ENCODE measurements around the gene RHOT2. TPM values are rescaled to one million over a fixed set of nuclear protein-coding genes. Genes with fewer than 3 reads are reported as not detected.

Gene RHOT2
- total RNA-seq, 1 donor from 2014 or later, result 34.0 TPM

GRCh38 chr16:676565-676902, 8.6 kb downstream of the RHOT2 start:
- H3K9me3 ChIP-seq (ENCODE audit: low read depth), result no peaks in the 10 kb centered on the region
- peaks cover 9% of the 10 kb centered on the region for H3K79me2 ChIP-seq (ENCODE audit: low read depth)
- H3K4me1 Mint-ChIP-seq, result peaks cover 10% of the 10 kb centered on the region
- peaks cover 2% of the 10 kb centered on the region for H3K27me3 Mint-ChIP-seq (ENCODE audit: insufficient read depth, low read depth)
- peaks cover 50% of the 10 kb centered on the region for H3F3A ChIP-seq (ENCODE audit: low read depth)
- H3K4me3 ChIP-seq, result no peak overlapping the region
- H3K9me3 Mint-ChIP-seq, result no peaks in the 10 kb centered on the region
- no peak overlapping the region for H3K4me2 ChIP-seq
- H3K27ac ChIP-seq, result no peak overlapping the region
- no peak overlapping the region for H2AFZ ChIP-seq (replicated peaks)
- no peak overlapping the region for H3K27ac Mint-ChIP-seq
- no peak overlapping the region for H3K9ac ChIP-seq
- peaks cover 29% of the 10 kb centered on the region for H4K20me1 ChIP-seq (ENCODE audit: low read depth)
- H3K36me3 Mint-ChIP-seq, result no peaks in the 10 kb centered on the region
- H3K4me3 Mint-ChIP-seq, result no peak overlapping the region
- TF ChIP-seq EZH2phosphoT487 (IDR thresholded peaks at IDR 0.05) (no peak), EZH2 (IDR thresholded peaks at IDR 0.05) (no peak), CTCF (IDR thresholded peaks at IDR 0.05) (no peak)
- no peaks in the 10 kb centered on the region for H3K36me3 ChIP-seq
- DNase-seq (ENCODE audit: low spot score), result no peak
- peaks cover 17% of the 10 kb centered on the region for H3K27me3 ChIP-seq
- H3K4me1 ChIP-seq, result peaks cover 12% of the 10 kb centered on the region

- Histone ChIP-seq H3K27me3 (peaks cover 17% of the 10 kb centered on the region), H3K9ac (no peak overlapping the region), H3K4me2 (no peak overlapping the region), H3F3A (ENCODE audit: low read depth) (peaks cover 54% of the 10 kb centered on the region), H3K4me1 (peaks cover 15% of the 10 kb centered on the region), H2AFZ (replicated peaks) (no peak overlapping the region), H3K79me2 (ENCODE audit: low read depth) (peaks cover 13% of the 10 kb centered on the region), H3K4me3 (no peak overlapping the region), H4K20me1 (ENCODE audit: low read depth) (peaks cover 33% of the 10 kb centered on the region), H3K27ac (no peak overlapping the region), H3K9me3 (ENCODE audit: low read depth) (no peaks in the 10 kb centered on the region), H3K36me3 (peaks cover under 1% of the 10 kb centered on the region)
- Mint-ChIP-seq H3K4me3 (no peak overlapping the region), H3K27me3 (ENCODE audit: insufficient read depth, low read depth) (peaks cover 5% of the 10 kb centered on the region), H3K4me1 (peaks cover 14% of the 10 kb centered on the region), H3K27ac (no peak overlapping the region), H3K36me3 (no peaks in the 10 kb centered on the region), H3K9me3 (no peaks in the 10 kb centered on the region)
- no peak for DNase-seq (ENCODE audit: low spot score)
- no peak for TF ChIP-seq CTCF (IDR thresholded peaks at IDR 0.05)
- no peak for TF ChIP-seq EZH2phosphoT487 (IDR thresholded peaks at IDR 0.05)
- no peak for TF ChIP-seq EZH2 (IDR thresholded peaks at IDR 0.05)
These were observed 9.0 kb downstream of the RHOT2 start for GRCh38 chr16:676913-677312.

- Mint-ChIP-seq H3K36me3 (peaks cover 2% of the 10 kb centered on the region), H3K27me3 (ENCODE audit: insufficient read depth, low read depth) (peaks cover 7% of the 10 kb centered on the region), H3K4me3 (no peak overlapping the region), H3K4me1 (peaks cover 19% of the 10 kb centered on the region), H3K27ac (no peak overlapping the region), H3K9me3 (no peaks in the 10 kb centered on the region)
- DNase-seq (ENCODE audit: low spot score), result no peak
- TF ChIP-seq EZH2phosphoT487 (IDR thresholded peaks at IDR 0.05) (no peak), CTCF (IDR thresholded peaks at IDR 0.05) (no peak), EZH2 (IDR thresholded peaks at IDR 0.05) (no peak)
- Histone ChIP-seq H2AFZ (replicated peaks) (no peak overlapping the region), H3K4me3 (no peak overlapping the region), H3K79me2 (ENCODE audit: low read depth) (peaks cover 19% of the 10 kb centered on the region), H4K20me1 (ENCODE audit: low read depth) (peaks cover 39% of the 10 kb centered on the region), H3K4me1 (peaks cover 15% of the 10 kb centered on the region), H3K9me3 (ENCODE audit: low read depth) (no peaks in the 10 kb centered on the region), H3K27me3 (peaks cover 17% of the 10 kb centered on the region), H3K36me3 (peaks cover 2% of the 10 kb centered on the region), H3K4me2 (no peak overlapping the region), H3K27ac (no peak overlapping the region), H3K9ac (no peak overlapping the region), H3F3A (ENCODE audit: low read depth) (peaks cover 60% of the 10 kb centered on the region)
These were observed 9.6 kb downstream of the RHOT2 start for GRCh38 chr16:677316-678190.

Data from neural progenitor cell (in vitro differentiated cells).